Natural killer cell (primary cell): ENCODE results near the gene PLCH2. TPM values are rescaled to one million over a fixed set of nuclear protein-coding genes. Genes with fewer than 3 reads are reported as not detected.

Source experiments
- ATAC-seq, 3 donors: fragments of 150-1000 bp in 2 of 3; fragments of 200-7000 bp in 1 of 3; cut with Tn5 transposase; 1 replicate in 1 of 3; 2 replicates in 2 of 3; pipeline ENCODE4 v1.10.0; 2021; ENCODE audit warnings: mild to moderate bottlenecking in 2 of 3, moderate library complexity in 2 of 3
- DNase-seq, 2 donors: peaks; one replicate each; pipeline versions ENCODE4 v3.0.0 to v3.0.0-alpha.2; 2013 to 2021; ENCODE audit warnings: mixed read lengths in 1 of 2
- H3K27ac ChIP-seq: one replicate; pipeline ENCODE4 v1.5.1; 2013; ENCODE audit warnings: mild to moderate bottlenecking, low read length
- H3K27me3 ChIP-seq: one replicate; pipeline ENCODE4 v1.6.1; 2013; ENCODE audit warnings: low read length; ENCODE audit not compliant: control insufficient read depth, insufficient read depth
- H3K36me3 ChIP-seq: one replicate; pipeline ENCODE4 v1.6.1; 2013; ENCODE audit warnings: low read length; ENCODE audit not compliant: control insufficient read depth, insufficient read depth
- H3K4me1 ChIP-seq: one replicate; pipeline ENCODE4 v1.6.1; 2013; ENCODE audit warnings: low read length; ENCODE audit not compliant: control insufficient read depth, insufficient read depth
- H3K4me3 ChIP-seq: one replicate; pipeline ENCODE4 v1.5.1; 2013; ENCODE audit warnings: low read length
- H3K9me3 ChIP-seq: one replicate; pipeline ENCODE4 v1.6.1; 2013; ENCODE audit warnings: low read length; ENCODE audit not compliant: control insufficient read depth, insufficient read depth
- H3K27ac Mint-ChIP-seq, 2 donors: one replicate each; pipeline ENCODE4 v1.8.0; 2022; ENCODE audit warnings: mild to moderate bottlenecking in 2 of 2, mixed read lengths in 2 of 2, moderate library complexity in 1 of 2
- H3K27me3 Mint-ChIP-seq, 2 donors: one replicate each; pipeline ENCODE4 v1.8.0; 2022; ENCODE audit warnings: low read depth in 2 of 2, mixed read lengths in 2 of 2
- H3K36me3 Mint-ChIP-seq: one replicate; pipeline ENCODE4 v1.8.0; 2022; ENCODE audit warnings: mixed read lengths
- H3K4me1 Mint-ChIP-seq, 2 donors: one replicate each; pipeline ENCODE4 v1.8.0; 2022; ENCODE audit warnings: mixed read lengths in 2 of 2
- H3K4me3 Mint-ChIP-seq: one replicate; pipeline ENCODE4 v1.8.0; 2022; ENCODE audit warnings: mild to moderate bottlenecking, moderate library complexity, mixed read lengths
- H3K9me3 Mint-ChIP-seq, 2 donors: one replicate each; pipeline ENCODE4 v1.8.0; 2022; ENCODE audit warnings: mixed read lengths in 2 of 2
- CTCF ChIP-seq: fragments of 200-600 bp; IDR thresholded peaks from one replicate; pipeline ENCODE4 v1.8.0; 2022; ENCODE audit warnings: antibody characterized with exemption
- WGBS: methylation state at CpG from one replicate; pipeline ENCODE4 v1.1.7; 2013; ENCODE audit warnings: missing lambda C conversion rate; ENCODE audit not compliant: insufficient coverage; 5-methylcytosine and 5-hydroxymethylcytosine counted together
- intact Hi-C: fragments of 100-400 bp; cut with micrococcal nuclease; formaldehyde crosslinking; loops from one replicate; pipeline ENCODE4 v1.14.2; 2022
- total RNA-seq, 4 donors: library from RNA; stranded (reverse); fragments of 120-200 nt in 1 of 4; gene quantifications; one replicate each; pipeline versions ENCODE4 v1.2.3 to v1.2.4, GENCODE V29; 2013 to 2022

PLCH2 gene
- total RNA-seq, 3 donors from 2014 or later (not counting 1 experiment from before 2014, with no cell fraction given), result 77.1 to 116 (median 106) TPM

GRCh38 chr1:2480236-2480985 lies 4.3 kb downstream of the PLCH2 start:
- intact Hi-C loops, result no loop called here
- Mint-ChIP-seq H3K27me3 (no peaks in the 10 kb centered on the region), H3K36me3 (no peaks in the 10 kb centered on the region), H3K9me3 (no peaks in the 10 kb centered on the region), H3K27ac (no peak overlapping the region), H3K4me1 (peaks cover 8 to 13% of the 10 kb centered on the region in 2 donors), H3K4me3 (no peak overlapping the region)
- ATAC-seq (no peak), DNase-seq (no peak)
- Histone ChIP-seq H3K27me3 (no peaks in the 10 kb centered on the region), H3K4me3 (no peak overlapping the region), H3K4me1 (peaks cover 16% of the 10 kb centered on the region), H3K27ac (no peak overlapping the region), H3K36me3 (peaks cover 4% of the 10 kb centered on the region), H3K9me3 (no peaks in the 10 kb centered on the region)
- no peak for TF ChIP-seq CTCF
- WGBS, result 89% methylated on average over 18 of the region's 18 CpGs

- H3K27ac Mint-ChIP-seq, result no peak overlapping the region
- H3K27me3 ChIP-seq, result no peaks in the 10 kb centered on the region
- intact Hi-C loops, result no loop called here
- H3K27ac ChIP-seq, result no peak overlapping the region
- DNase-seq, result no peak
- WGBS, result 92% methylated on average over 12 of the region's 12 CpGs
- peaks cover 8 to 13% of the 10 kb centered on the region in 2 donors for H3K4me1 Mint-ChIP-seq
- peaks cover 4% of the 10 kb centered on the region for H3K36me3 ChIP-seq
- no peaks in the 10 kb centered on the region for H3K27me3 Mint-ChIP-seq
- peaks cover 16% of the 10 kb centered on the region for H3K4me1 ChIP-seq
- ATAC-seq, result no peak
- no peak overlapping the region for H3K4me3 Mint-ChIP-seq
- no peaks in the 10 kb centered on the region for H3K9me3 ChIP-seq
- H3K4me3 ChIP-seq, result no peak overlapping the region
- no peaks in the 10 kb centered on the region for H3K36me3 Mint-ChIP-seq
- no peak for TF ChIP-seq CTCF
- no peaks in the 10 kb centered on the region for H3K9me3 Mint-ChIP-seq
Observed at GRCh38 chr1:2480986-2481364, 4.9 kb downstream of the PLCH2 start.

DNA sequence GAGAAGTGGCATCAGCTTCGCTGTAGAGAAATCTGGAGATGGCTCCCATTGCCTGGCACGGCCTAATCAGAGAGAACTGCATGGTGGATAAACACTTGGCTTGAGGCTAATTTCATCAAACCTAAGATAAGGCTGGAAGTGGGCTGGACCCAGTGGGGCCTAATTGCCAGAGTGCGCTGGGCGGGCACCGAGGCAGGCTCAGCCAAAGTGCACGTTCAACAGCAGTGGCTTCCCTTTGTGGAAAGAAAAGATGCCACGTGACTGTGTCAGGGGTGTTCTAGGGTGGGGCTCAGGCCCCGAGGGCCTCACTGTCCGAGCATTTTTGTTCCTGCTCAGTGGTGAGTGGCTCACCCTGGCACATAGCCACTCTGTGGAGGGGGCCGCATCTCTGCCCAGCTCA lies 5.8 kb downstream of the PLCH2 start:
- intact Hi-C loops, result no loop called here
- DNase-seq, result no peak
- Mint-ChIP-seq H3K4me1 (peaks cover 8 to 13% of the 10 kb centered on the region in 2 donors), H3K36me3 (no peaks in the 10 kb centered on the region), H3K27ac (no peak overlapping the region), H3K4me3 (no peak overlapping the region), H3K9me3 (no peaks in the 10 kb centered on the region), H3K27me3 (no peaks in the 10 kb centered on the region)
- peaks cover 16% of the 10 kb centered on the region for H3K4me1 ChIP-seq
- no peak for TF ChIP-seq CTCF
- 75% methylated on average over 10 of the region's 10 CpGs for WGBS
- no peak overlapping the region for H3K4me3 ChIP-seq
- H3K27me3 ChIP-seq, result no peaks in the 10 kb centered on the region
- no peak for ATAC-seq
- H3K27ac ChIP-seq, result no peak overlapping the region
- no peaks in the 10 kb centered on the region for H3K9me3 ChIP-seq
- peaks cover 4% of the 10 kb centered on the region for H3K36me3 ChIP-seq

DNA sequence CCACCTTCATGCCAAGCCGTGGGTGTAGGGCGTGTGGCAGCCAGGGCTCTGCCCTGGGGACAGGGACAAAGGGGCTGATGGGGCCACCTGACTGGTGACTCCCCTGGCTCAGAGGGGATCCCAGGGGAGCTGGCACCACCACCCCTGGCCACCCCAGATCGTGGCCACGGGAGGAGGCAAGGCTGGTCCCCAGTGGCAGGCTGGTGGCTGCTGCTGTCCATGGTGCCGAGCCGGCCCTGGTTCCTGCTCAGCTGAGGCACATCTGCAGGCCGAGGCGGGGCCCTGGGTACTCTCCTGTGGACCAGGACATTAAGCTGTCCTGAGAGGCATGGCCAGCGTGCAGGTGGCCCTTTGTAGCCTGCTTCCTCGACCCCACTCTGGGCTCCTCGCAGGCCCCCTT lies 6.5 kb downstream of the PLCH2 start:
- TF ChIP-seq CTCF, result no peak
- no peak for ATAC-seq
- no peaks in the 10 kb centered on the region for H3K9me3 Mint-ChIP-seq
- H3K36me3 Mint-ChIP-seq, result no peaks in the 10 kb centered on the region
- no peaks in the 10 kb centered on the region for H3K27me3 ChIP-seq
- H3K27ac ChIP-seq, result no peak overlapping the region
- peaks cover 16% of the 10 kb centered on the region for H3K4me1 ChIP-seq
- intact Hi-C loops, result no loop called here
- H3K9me3 ChIP-seq, result no peaks in the 10 kb centered on the region
- H3K4me1 Mint-ChIP-seq, result peaks cover 8% of the 10 kb centered on the region in 2 donors
- no peak overlapping the region for H3K27ac Mint-ChIP-seq
- DNase-seq, result no peak
- peaks cover 4% of the 10 kb centered on the region for H3K36me3 ChIP-seq
- 89% methylated on average over 11 of the region's 11 CpGs for WGBS
- no peaks in the 10 kb centered on the region for H3K27me3 Mint-ChIP-seq
- no peak overlapping the region for H3K4me3 Mint-ChIP-seq
- no peak overlapping the region for H3K4me3 ChIP-seq
